Lower lobe of right lung (tissue), 2 donors: Measurements from ENCODE around the gene GNB1. TPM values are rescaled to one million over a fixed set of nuclear protein-coding genes. Genes with fewer than 3 reads are reported as not detected.
"Not testable (repeated sequence)": the region's sequence is repeated elsewhere in the genome, so short reads cannot be mapped to it uniquely, and the experiment has no call there.

ENCODE experiments used
- ATAC-seq, 2 donors: fragments of 200-7000 bp; cut with Tn5 transposase; one replicate each; pipeline ENCODE4 v1.9.1; 2020 to 2022; ENCODE audit warnings: mild to moderate bottlenecking in 2 of 2, moderate library complexity in 2 of 2
- DNase-seq: peaks from one replicate; pipeline ENCODE4 v3.0.0-alpha.2; 2020
- H3K27ac ChIP-seq: fragments of 200-600 bp; one replicate; pipeline ENCODE4 v1.8.0; 2022
- H3K27me3 ChIP-seq: fragments of 200-600 bp; one replicate; pipeline ENCODE4 v1.8.0; 2022; ENCODE audit warnings: low read depth
- H3K36me3 ChIP-seq: fragments of 200-600 bp; one replicate; pipeline ENCODE4 v1.8.0; 2022; ENCODE audit warnings: mild to moderate bottlenecking
- H3K4me1 ChIP-seq: fragments of 200-600 bp; one replicate; pipeline ENCODE4 v1.8.0; 2022
- H3K4me3 ChIP-seq: fragments of 200-600 bp; one replicate; pipeline ENCODE4 v1.8.0; 2022; ENCODE audit warnings: mild to moderate bottlenecking
- H3K9me3 ChIP-seq: fragments of 200-600 bp; one replicate; pipeline ENCODE4 v1.8.0; 2022
- CTCF ChIP-seq: fragments of 200-600 bp; IDR thresholded peaks from one replicate; pipeline ENCODE4 v1.8.0; 2022; ENCODE audit warnings: antibody characterized with exemption, mild to moderate bottlenecking
- intact Hi-C: fragments of 100-400 bp; cut with DNase I; formaldehyde crosslinking; loops from one replicate; pipeline ENCODE4 v1.11.0; 2022
- total RNA-seq: library from RNA; stranded (reverse); fragmentation: NEBNext Ultra II Directional; extraction: Animal tissue kit (Norgen Biotek cat#: 25700); gene quantifications from one replicate; pipeline ENCODE4 v1.2.1, GENCODE V29; 2021
- donor health status: DM: no; HTN: yes; CAD: no; lungs with severe emphysema.

The GNB1 gene
- total RNA-seq, 1 donor from 2014 or later = 341 TPM

GRCh38 chr1:1748686-1749321, 142.1 kb downstream of the GNB1 start:
- no peak for TF ChIP-seq CTCF
- no peak for DNase-seq
- H3K36me3 ChIP-seq = peaks cover 19% of the 10 kb centered on the region
- intact Hi-C loops = no loop called here
- no peaks in the 10 kb centered on the region for H3K27me3 ChIP-seq
- no peaks in the 10 kb centered on the region for H3K4me1 ChIP-seq
- no peak for ATAC-seq
- H3K9me3 ChIP-seq = no peaks in the 10 kb centered on the region
- H3K4me3 ChIP-seq = no peak overlapping the region
- H3K27ac ChIP-seq = no peak overlapping the region

- H3K4me1 ChIP-seq, H3K9me3 ChIP-seq, H3K27me3 ChIP-seq, intact Hi-C loops, H3K36me3 ChIP-seq, DNase-seq: not testable (repeated sequence)
- peak overlapping the region; percentile 90 for H3K27ac ChIP-seq
- H3K4me3 ChIP-seq = peak overlapping the region; percentile 56
- ATAC-seq = peak; percentile 95
These were observed 144.3 kb downstream of the GNB1 start for GRCh38 chr1:1746566-1746909.

- intact Hi-C loops = not testable (repeated sequence)
- H3K4me3 ChIP-seq = peak overlapping the region; percentile 56
These were observed 145.0 kb downstream of the GNB1 start for GRCh38 chr1:1745651-1746565.

GRCh38 chr1:1742529-1742928, 148.4 kb downstream of the GNB1 start:
- ATAC-seq, intact Hi-C loops, H3K4me3 ChIP-seq, DNase-seq, H3K36me3 ChIP-seq, H3K9me3 ChIP-seq, H3K4me1 ChIP-seq, H3K27ac ChIP-seq, H3K27me3 ChIP-seq: not testable (repeated sequence)

More at GRCh38 chr1:1745651-1746565, 145.0 kb downstream of the GNB1 start:
- DNase-seq = peak; percentile 95
- not testable (repeated sequence) for H3K36me3 ChIP-seq, H3K27me3 ChIP-seq, H3K4me1 ChIP-seq, H3K9me3 ChIP-seq
- peak; percentile 96 to 98 for ATAC-seq
- peak overlapping the region; percentile 90 for H3K27ac ChIP-seq

- H3K36me3 ChIP-seq = peaks cover 16% of the 10 kb centered on the region
- ATAC-seq, H3K27ac ChIP-seq, H3K4me3 ChIP-seq, H3K9me3 ChIP-seq, H3K27me3 ChIP-seq, H3K4me1 ChIP-seq, intact Hi-C loops, DNase-seq: not testable (repeated sequence)
These were observed 149.9 kb downstream of the GNB1 start for GRCh38 chr1:1741013-1741412.

GRCh38 chr1:1738799-1739337, 152.0 kb downstream of the GNB1 start:
- H3K4me1 ChIP-seq, H3K9me3 ChIP-seq, H3K4me3 ChIP-seq, H3K27ac ChIP-seq, DNase-seq, intact Hi-C loops, H3K27me3 ChIP-seq: not testable (repeated sequence)
- ATAC-seq = peak in 1 of 2 donors; percentile 35
- peaks cover 23% of the 10 kb centered on the region for H3K36me3 ChIP-seq

- H3K4me1 ChIP-seq, H3K9me3 ChIP-seq, DNase-seq, intact Hi-C loops, H3K27me3 ChIP-seq, H3K27ac ChIP-seq, H3K4me3 ChIP-seq: not testable (repeated sequence)
- peak; percentile 9 to 41 for ATAC-seq
- H3K36me3 ChIP-seq = peaks cover 32% of the 10 kb centered on the region
These were observed 153.0 kb downstream of the GNB1 start for GRCh38 chr1:1737675-1738590.

Other genes with a start within 250 kb of the GNB1 start
- 23.0 TPM for gene CDK11B, start 232.1 kb downstream of the GNB1 start, total RNA-seq
- 52.7 TPM for gene SLC35E2B, start 198.3 kb downstream of the GNB1 start, total RNA-seq
- gene CDK11A, start 166.7 kb downstream of the GNB1 start, total RNA-seq = 56.1 TPM
- 133 TPM for gene NADK, start 112.6 kb downstream of the GNB1 start, total RNA-seq
- gene CALML6, start 24.2 kb upstream of the GNB1 start, total RNA-seq = not detected
- 1.4 TPM for gene TMEM52, start 28.2 kb upstream of the GNB1 start, total RNA-seq
- gene CFAP74, start 112.7 kb upstream of the GNB1 start, total RNA-seq = 6.6 TPM
- 2.7 TPM for gene GABRD, start 128.3 kb upstream of the GNB1 start, total RNA-seq
- 97.6 TPM for gene PRKCZ, start 159.3 kb upstream of the GNB1 start, total RNA-seq